HG03139 (cell line): ENCODE measurements around the gene NPPB.

Experiments used
- ATAC-seq: cut with Tn5 transposase; IDR thresholded peaks from one replicate; pipeline ENCODE4 v1.9.1; 2021; ENCODE audit not compliant: unreplicated experiment

Gene NPPB

DNA sequence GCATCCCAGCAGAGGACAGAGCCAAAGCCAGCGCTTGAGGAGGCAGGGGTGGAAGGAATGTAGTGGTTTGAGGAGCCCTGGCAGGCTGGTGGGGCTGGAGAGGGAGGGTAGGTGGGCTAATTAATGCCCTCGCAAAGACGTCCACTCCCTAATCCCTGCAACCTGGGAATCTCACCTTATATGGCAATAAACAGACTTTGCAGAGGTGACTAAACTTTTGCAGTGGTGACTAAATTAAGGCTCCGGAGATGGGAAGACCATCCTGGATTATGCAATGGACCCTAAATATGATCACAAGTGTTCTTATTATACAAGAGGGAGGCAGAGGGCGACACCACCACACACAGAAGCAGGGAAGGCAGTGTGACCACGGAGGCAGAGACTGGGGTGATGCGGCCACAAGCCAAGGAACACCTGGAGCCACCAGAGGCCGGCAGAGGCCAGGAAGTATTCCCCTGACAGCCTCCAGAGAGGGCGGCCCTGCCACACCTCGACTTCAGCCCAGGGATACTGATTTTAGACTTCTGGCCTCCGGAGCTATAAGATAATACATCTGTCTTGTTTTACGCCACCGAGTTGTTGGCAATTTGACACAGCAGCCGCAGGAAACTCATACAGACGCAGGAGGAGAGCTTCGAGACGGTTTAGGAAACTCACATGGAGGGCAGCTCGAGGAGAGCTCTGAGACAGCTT lies 23.1 kb upstream of the NPPB start:
- no peak for ATAC-seq

- no peak for ATAC-seq
Measured at GRCh38 chr1:11880911-11881748, 22.4 kb upstream of the NPPB start.

DNA sequence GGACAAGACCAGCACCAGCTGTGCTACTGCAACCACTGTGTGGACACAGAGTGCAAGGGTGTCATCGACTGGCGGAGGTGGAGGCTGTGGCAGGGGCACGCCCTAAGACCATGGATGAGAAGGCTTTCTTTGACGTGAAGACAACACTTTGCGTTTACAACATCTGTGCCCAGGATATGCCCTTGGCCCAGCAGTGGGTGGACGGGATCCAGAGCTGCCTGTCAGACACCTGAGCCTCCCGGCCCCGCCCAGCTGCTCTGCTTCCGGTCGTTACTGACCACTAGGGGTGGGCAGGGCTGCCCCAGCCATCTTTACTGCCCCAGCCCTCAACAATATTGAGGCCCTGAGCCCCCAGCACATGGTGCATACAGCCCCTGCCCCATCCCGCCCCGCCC lies 21.4 kb upstream of the NPPB start:
- ATAC-seq: no peak

DNA sequence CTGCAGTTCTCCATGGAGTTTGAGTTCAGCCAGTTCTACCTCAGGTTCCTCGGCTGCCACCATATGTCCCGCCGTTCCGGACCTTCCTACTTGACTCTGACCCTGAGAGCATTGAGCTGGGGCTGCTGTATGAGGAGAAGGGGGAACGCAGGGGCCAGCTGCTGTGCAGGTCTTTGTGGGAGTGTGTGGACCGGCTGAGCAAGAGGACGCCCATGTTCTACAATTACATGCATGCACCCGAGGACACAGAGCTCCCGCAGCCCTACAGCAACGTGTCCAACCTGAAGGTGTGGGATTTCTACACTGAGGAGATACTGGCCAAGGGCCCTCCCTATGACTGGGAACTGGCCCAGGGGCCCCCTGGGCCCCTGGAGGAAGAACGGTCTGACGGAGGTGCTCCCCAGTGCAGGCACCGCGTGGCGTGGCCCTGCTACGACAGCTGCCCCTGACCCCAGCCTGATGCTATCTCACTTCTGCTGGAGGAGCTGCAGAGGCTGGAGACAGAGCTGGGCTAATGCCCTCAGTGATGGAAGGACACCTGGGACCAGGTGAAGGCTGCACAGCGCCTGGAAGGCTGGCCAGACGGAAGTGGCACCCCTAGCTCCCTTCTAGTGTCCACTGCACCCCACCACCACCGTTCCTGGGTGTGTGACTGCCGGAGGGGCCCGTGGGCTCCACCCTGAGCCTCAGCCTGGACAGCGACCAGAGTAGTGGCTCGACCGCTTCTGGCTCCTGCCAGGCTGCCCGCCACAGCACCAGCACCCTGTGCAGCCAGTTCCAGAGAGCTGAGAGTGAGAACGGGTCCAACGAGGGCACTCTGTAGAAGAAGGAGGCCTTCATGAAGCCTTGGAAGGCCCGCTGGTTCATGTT lies 20.8 kb upstream of the NPPB start:
- ATAC-seq: no peak

GRCh38 chr1:11878891-11879190 lies 20.1 kb upstream of the NPPB start:
- ATAC-seq: no peak

GRCh38 chr1:11878081-11878890 lies 19.5 kb upstream of the NPPB start:
- no peak for ATAC-seq

DNA sequence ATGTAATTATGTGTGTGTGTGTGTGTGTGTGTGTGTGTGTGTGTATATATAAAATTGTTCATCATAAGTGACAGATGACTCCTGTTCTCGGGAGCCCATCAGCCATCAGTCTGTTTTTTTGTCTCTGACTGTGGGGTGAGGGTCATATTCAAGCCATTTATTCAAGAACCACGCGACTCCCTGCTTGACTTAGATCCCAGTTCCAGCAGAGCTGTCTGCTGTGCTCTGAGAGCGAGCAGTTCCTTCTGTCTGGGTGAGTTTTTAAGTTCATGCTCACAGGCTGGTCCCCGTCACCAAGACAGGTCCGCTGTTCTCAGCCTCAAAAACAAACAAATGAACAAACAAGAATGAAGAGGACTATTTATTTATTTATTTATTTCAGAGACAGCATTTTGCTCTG lies 18.3 kb upstream of the NPPB start:
- no peak for ATAC-seq

DNA sequence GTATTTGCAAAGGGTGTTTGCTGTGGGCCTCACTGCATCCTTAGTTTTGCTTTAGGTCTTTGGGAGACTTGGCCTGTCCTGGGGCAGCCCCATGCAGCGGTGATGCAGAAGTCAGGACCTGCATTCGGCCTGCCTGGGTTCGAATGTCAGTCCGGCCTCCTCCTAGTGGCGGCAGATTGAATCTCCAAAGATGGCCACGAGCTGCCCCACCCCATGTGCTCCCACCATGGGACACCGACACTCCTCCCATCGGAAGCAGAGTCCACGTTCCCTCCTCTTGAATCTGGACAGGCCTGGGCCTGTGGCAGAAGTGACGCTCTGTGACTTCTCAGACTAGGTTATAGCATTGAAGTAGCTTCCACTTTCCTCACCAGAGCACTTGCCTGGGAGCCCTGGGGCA lies 16.3 kb upstream of the NPPB start:
- ATAC-seq: no peak

DNA sequence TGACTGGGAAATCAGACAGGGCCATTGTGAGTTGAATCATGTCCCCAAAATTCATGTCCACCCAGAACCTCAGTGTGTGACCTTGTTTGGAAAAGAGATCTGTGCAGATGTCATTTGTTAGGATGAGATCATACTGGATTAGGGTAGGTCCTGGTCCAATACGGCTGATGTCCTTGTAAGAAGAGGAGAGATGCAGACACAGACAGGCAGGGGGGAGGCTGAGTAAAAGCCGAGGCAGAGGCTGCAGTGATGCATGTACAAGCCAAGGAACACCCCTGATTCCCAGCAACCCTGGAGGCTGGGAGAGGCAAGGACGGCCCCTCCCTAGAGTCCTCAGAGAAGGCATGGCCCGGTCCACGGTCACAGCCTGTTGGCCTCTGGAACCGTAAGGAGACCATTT lies 15.9 kb upstream of the NPPB start:
- no peak for ATAC-seq

DNA sequence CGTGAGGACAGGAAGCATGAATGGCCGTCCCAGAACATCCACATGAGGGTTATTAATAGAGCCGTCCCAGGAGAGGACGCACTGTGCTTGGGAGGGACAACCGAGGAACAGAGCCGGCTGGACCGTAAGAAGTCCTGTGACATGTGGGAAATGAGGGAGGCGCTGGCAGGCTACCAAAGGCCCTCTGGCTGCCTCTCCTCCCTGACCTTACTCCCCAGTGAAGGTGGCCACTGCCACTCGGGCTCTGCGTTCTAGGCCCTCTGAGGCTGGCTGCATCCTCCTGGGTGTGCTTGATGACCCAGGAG lies 15.5 kb upstream of the NPPB start:
- no peak for ATAC-seq

DNA sequence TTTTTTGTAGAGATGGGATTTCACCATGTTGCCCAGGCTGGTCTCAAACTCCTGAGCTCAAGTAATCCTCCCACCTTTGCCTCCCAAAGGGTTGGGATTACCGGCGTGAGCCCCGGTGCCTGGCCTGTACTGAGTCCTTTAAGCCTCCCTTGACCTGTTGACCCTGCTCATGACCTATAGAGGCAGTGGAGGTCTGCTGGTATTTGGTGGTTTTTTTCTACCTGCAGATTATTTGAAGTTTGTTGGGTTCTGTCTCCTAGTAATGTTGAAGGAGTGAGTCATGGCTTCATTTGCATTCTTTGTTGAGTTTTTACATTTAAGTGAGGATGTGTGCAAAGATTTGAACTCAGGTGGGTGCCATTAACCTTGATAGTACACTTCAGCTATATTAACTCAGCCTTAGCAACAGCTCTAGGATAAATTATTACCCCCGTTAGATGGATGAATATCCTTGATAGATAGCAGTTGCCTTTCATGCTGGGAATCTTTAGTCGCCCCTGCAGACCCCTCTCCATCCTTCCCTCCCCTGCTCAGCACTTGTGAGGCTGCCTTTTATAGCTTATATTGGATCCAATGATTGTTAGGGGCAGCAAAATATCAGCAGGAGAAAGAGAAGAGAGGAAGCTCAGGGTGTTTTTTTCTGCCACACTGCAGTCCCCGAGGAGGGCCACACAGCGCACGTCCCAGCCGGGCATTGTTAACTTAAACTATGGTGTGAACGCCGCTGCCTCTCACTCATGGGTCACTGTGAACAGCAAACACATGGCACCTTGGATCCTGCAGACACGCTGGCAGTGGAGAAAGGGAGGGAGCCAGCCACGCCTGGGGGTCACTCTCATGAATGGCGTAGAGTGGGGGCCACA lies 14.9 kb upstream of the NPPB start:
- ATAC-seq: no peak

DNA sequence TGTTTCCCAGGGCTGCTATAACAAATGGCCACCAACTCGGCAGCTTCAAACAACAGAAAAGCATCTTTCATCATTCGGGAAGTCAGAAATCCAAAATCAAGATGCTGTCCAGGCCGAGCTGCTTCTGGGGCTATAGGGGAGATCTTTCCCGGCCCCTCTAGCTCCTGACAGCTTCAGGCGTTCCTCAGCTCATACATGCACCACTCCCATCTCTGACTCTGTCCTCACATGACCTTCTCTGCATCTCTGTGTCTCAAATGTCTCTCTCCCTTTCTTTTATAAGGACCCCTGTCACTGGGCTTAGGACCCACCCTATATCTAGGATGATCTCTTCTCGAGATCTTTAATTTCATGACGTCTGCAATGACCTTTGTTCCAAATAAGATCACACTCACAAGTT lies 13.8 kb upstream of the NPPB start:
- ATAC-seq: no peak

DNA sequence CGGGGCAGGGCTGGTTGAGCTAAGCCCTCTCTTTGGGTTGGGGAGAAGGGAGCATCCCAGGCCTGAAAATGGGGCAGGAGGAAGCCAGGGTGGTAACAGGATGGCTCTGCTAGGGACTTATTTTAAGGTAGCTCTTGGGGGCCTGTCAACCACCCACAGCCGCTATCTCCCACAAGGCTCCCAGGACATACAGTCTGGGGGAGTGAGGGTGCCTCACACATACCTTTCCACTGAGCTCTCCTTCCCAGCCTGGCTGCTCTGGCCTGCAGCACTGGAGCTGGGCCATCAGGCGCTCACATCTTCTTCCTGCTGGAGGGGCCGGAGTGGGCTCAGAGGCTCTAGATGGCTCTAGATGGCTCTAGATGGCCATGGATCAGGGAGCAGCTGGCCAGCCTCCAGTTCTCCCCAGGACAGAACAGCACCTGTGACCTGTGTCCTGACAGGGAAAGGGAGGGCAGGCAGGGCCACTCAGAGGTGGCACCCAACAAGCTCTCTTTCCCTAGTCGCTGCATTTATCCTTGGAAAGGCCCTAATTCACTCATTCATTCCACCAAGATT lies 11.0 kb upstream of the NPPB start:
- no peak for ATAC-seq

- ATAC-seq: no peak
Measured at GRCh38 chr1:11869104-11869503, 10.4 kb upstream of the NPPB start.

DNA sequence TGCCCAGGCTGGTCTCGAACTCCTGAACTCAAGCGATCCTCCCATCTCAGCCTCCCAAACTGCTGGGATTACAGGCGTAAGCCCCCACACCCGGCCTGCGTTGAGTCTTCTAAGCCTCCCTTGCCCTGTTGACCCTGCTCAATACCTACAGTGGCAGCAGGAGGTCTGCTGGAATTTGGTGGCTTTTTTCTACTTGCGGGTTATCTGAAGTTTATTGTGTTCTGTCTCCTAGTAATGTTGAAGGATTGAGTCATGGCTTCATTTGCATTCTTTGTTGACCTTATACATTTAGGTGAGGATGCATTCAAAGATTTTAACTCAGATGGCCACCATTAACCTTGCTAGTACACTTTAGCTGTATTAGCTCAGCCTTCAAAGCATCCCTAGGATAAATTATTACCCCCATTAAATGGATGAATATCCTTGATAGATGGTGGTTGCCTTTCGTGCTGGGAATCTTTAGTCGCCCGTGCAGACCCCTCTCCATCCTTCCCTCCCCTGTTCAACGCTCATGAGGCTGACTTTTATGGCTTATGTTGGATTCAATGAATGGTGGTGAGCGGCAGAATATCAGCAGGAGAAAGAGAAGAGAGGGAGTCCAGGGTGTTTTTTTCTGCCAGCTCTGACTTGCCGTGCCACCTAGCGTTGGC lies 9.7 kb upstream of the NPPB start:
- ATAC-seq: no peak

- no peak for ATAC-seq
Measured at GRCh38 chr1:11862890-11863289, 4.1 kb upstream of the NPPB start.

DNA sequence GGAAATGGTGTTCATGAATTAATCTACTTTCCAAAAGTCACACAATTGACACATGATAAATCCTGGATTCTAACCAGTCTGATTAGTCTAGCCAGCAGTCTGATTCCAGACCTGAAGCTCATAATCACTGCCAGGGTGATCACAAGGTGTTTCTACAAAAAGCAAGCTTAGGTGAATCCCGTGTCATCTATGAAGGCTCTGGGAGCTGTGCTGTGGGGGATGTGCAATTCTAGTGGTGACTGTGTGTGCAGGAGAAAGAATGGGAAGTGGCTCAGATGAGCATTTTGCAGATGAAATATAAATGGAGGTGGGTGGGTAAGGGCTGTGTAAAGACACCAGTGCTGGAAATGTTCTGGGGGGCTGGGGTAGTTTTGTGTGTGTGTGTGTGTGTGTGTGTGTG lies 1.8 kb upstream of the NPPB start:
- no peak for ATAC-seq

- no peak for ATAC-seq
Measured at GRCh38 chr1:11860083-11860482, 1.3 kb upstream of the NPPB start.
